HG03045 (cell line): Measurements from ENCODE around the gene TRIP6.
A peak's percentile ranks its signal among the peaks of the same experiment; 100 is the strongest.

ENCODE experiments used
- ATAC-seq: cut with Tn5 transposase; IDR thresholded peaks from one replicate; pipeline ENCODE4 v1.9.1; 2021; ENCODE audit warnings: mild to moderate bottlenecking, moderate library complexity; ENCODE audit not compliant: unreplicated experiment

Gene TRIP6

GRCh38 chr7:100888988-100889750 is 22.0 kb downstream of the TRIP6 start, which contains the start of gene UFSP1:
Gene UFSP1, minus strand, starts transcription at chr7:100889715. Its CDS starts 444 bp downstream, at chr7:100889271.
- peak; percentile 29 for ATAC-seq

GRCh38 chr7:100890653-100891567 is 23.7 kb downstream of the TRIP6 start:
- no peak for ATAC-seq

GRCh38 chr7:100891568-100892247 is 24.5 kb downstream of the TRIP6 start:
- no peak for ATAC-seq

- no peak for ATAC-seq
Measured at GRCh38 chr7:100892364-100893317, 25.5 kb downstream of the TRIP6 start.

- ATAC-seq: no peak
Measured at GRCh38 chr7:100893318-100893895, 26.2 kb downstream of the TRIP6 start.

GRCh38 chr7:100893910-100894721 is 26.9 kb downstream of the TRIP6 start:
- ATAC-seq: no peak

- ATAC-seq: no peak
Measured at GRCh38 chr7:100894860-100895700, 27.9 kb downstream of the TRIP6 start.

- no peak for ATAC-seq
Measured at GRCh38 chr7:100895701-100895955, 28.4 kb downstream of the TRIP6 start, which contains the start of gene ACHE. Gene ACHE, minus strand, starts transcription at chr7:100895888. Its CDS starts 1,656 bp downstream, at chr7:100894232.

GRCh38 chr7:100895956-100896731 is 29.0 kb downstream of the TRIP6 start:
- ATAC-seq: no peak

- no peak for ATAC-seq
Measured at GRCh38 chr7:100896732-100897608, 29.8 kb downstream of the TRIP6 start.

GRCh38 chr7:100897772-100898454 is 30.7 kb downstream of the TRIP6 start:
- ATAC-seq: no peak

- no peak for ATAC-seq
Measured at GRCh38 chr7:100899432-100899831, 32.2 kb downstream of the TRIP6 start.

GRCh38 chr7:100900978-100901377 is 33.8 kb downstream of the TRIP6 start:
- no peak for ATAC-seq

GRCh38 chr7:100901921-100902332 is 34.7 kb downstream of the TRIP6 start:
- ATAC-seq: no peak

- no peak for ATAC-seq
Measured at GRCh38 chr7:100902638-100903037, 35.5 kb downstream of the TRIP6 start.

GRCh38 chr7:100908512-100908911 is 41.3 kb downstream of the TRIP6 start:
- ATAC-seq: no peak
